BLaER1 (cell line): ENCODE measurements around the gene DNMT1.
"Not testable (repeated sequence)": the region's sequence is repeated elsewhere in the genome, so short reads cannot be mapped to it uniquely, and the experiment has no call there.

ENCODE experiments used
- H3K27ac ChIP-seq: shearing (Covaris generic); formaldehyde crosslinking; 2 replicates; pipeline ENCODE4 v1.8.1; 2022
- H3K27me3 ChIP-seq: shearing (Covaris generic); formaldehyde crosslinking; 2 replicates; pipeline ENCODE4 v1.8.1; 2022
- H3K36me3 ChIP-seq: shearing (Covaris generic); formaldehyde crosslinking; 2 replicates; pipeline ENCODE4 v1.8.1; 2022
- H3K4me1 ChIP-seq: shearing (Covaris generic); formaldehyde crosslinking; 2 replicates; pipeline ENCODE4 v1.8.1; 2022
- H3K4me2 ChIP-seq: shearing (Covaris generic); formaldehyde crosslinking; 2 replicates; pipeline ENCODE4 v1.8.1; 2022
- H3K4me3 ChIP-seq: shearing (Covaris generic); formaldehyde crosslinking; 2 replicates; pipeline ENCODE4 v1.8.1; 2022
- H3K9ac ChIP-seq: shearing (Covaris generic); formaldehyde crosslinking; 2 replicates; pipeline ENCODE4 v1.8.1; 2022
- H3K9me3 ChIP-seq: shearing (Covaris generic); formaldehyde crosslinking; 2 replicates; pipeline ENCODE4 v1.8.1; 2022
- H4K20me1 ChIP-seq: shearing (Covaris generic); formaldehyde crosslinking; 2 replicates; pipeline ENCODE4 v1.8.1; 2022
- Cebpa-rat ChIP-seq: shearing (Covaris generic); IDR thresholded peaks from 2 replicates; pipeline ENCODE4 v1.8.1; 2022

DNMT1 gene

GRCh38 chr19:10194500-10195198 is at the start of gene DNMT1:
Gene DNMT1, minus strand, starts transcription at chr19:10194953. Its CDS starts 54 bp downstream, at chr19:10194899.
- Histone ChIP-seq H3K9me3 (no peaks in the 10 kb centered on the region), H4K20me1 (peaks cover 48% of the 10 kb centered on the region), H3K27ac (peak within 1 kb of the TSS; percentile 99), H3K4me3 (peak within 1 kb of the TSS; percentile 99), H3K4me2 (peak within 1 kb of the TSS; percentile 98), H3K27me3 (no peaks in the 10 kb centered on the region), H3K36me3 (peaks cover 35% of the 10 kb centered on the region), H3K4me1 (peaks cover 65% of the 10 kb centered on the region), H3K9ac (peak within 1 kb of the TSS; percentile 99)
- TF ChIP-seq Cebpa-rat: no peak

DNA sequence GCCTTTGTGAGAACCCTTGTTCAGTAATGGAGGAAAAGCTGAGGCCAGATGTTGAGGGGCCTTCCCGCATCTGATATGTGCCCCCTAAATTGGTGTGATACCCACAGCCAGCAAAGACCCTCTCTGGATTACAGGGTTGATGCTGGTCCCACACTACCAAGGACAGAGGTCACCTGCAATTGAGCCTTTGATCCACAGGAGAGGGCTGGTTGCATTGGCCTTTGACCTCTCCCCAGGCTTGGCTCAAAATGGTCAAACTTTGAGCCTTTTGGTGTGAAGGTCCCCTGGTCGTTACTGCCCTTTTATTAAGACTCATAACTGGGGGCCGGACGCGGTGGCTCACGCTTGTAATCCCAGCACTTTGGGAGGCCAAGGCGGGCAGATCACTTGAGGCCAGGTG is 48.9 kb upstream of the DNMT1 start:
- Histone ChIP-seq H3K9me3 (no peaks in the 10 kb centered on the region), H3K36me3 (no peaks in the 10 kb centered on the region), H3K27me3 (no peaks in the 10 kb centered on the region), H3K4me2 (peak overlapping the region; percentile 77), H3K4me1 (peaks cover 100% of the 10 kb centered on the region), H3K27ac (peak overlapping the region; percentile 88), H3K9ac (peak overlapping the region; percentile 57; the same call in 1 of the 2 replicates), H4K20me1 (no peaks in the 10 kb centered on the region), H3K4me3 (no peak overlapping the region)
- TF ChIP-seq Cebpa-rat: no peak

DNA sequence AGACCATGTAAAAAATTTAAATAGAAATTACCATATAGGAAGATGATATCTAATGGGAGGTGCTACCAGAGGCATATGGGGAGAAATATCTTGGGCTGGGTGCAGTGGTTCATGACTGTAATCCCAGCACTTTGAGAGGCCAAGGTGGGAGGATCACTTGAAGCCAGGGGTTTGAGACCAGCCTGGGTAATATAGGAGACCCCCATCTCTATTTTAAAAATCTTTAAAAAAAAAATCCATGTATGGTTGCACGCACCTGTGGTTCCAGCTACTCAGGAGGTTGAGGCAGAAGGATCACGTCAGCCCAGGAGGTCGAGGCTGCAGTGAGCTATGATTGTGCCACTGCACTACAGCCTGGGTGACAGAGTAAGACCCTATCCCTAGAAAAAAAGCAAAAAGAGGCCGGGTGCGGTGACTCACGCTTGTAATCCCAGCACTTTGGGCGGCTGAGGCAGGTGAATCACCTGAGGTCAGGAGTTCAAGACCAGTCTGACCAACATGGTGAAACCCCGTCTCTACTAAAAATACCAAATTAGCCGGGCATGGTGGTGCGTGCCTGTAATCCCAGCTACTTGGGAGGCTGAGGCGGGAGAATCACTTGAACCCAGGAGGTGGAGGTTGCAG is 47.2 kb upstream of the DNMT1 start:
- not testable (repeated sequence) for H3K9me3 ChIP-seq, H3K36me3 ChIP-seq, H3K9ac ChIP-seq, H3K4me3 ChIP-seq, H3K27me3 ChIP-seq, H4K20me1 ChIP-seq
- peaks cover 100% of the 10 kb centered on the region for H3K4me1 ChIP-seq
- peak overlapping the region; percentile 77 for H3K4me2 ChIP-seq
- H3K27ac ChIP-seq: peak overlapping the region; percentile 88

GRCh38 chr19:10238172-10238783 is 43.5 kb upstream of the DNMT1 start:
- H4K20me1 ChIP-seq: no peaks in the 10 kb centered on the region
- H3K27me3 ChIP-seq: no peaks in the 10 kb centered on the region
- H3K4me2 ChIP-seq: peak overlapping the region; percentile 94
- TF ChIP-seq Cebpa-rat: no peak
- H3K27ac ChIP-seq: peak overlapping the region; percentile 94
- no peak overlapping the region; the same call in 1 of the 2 replicates for H3K9ac ChIP-seq
- no peak overlapping the region for H3K4me3 ChIP-seq
- H3K4me1 ChIP-seq: peaks cover 100% of the 10 kb centered on the region
- no peaks in the 10 kb centered on the region for H3K36me3 ChIP-seq
- H3K9me3 ChIP-seq: no peaks in the 10 kb centered on the region

GRCh38 chr19:10237702-10238101 is 42.9 kb upstream of the DNMT1 start:
- no peaks in the 10 kb centered on the region for H3K36me3 ChIP-seq
- no peak overlapping the region; the same call in 1 of the 2 replicates for H3K9ac ChIP-seq
- H3K27me3 ChIP-seq: no peaks in the 10 kb centered on the region
- peak overlapping the region; percentile 94 for H3K4me2 ChIP-seq
- TF ChIP-seq Cebpa-rat: no peak
- no peaks in the 10 kb centered on the region for H4K20me1 ChIP-seq
- no peak overlapping the region for H3K4me3 ChIP-seq
- H3K4me1 ChIP-seq: peaks cover 100% of the 10 kb centered on the region
- H3K9me3 ChIP-seq: no peaks in the 10 kb centered on the region
- H3K27ac ChIP-seq: peak overlapping the region; percentile 94

GRCh38 chr19:10235409-10235808 is 40.7 kb upstream of the DNMT1 start:
- H3K36me3 ChIP-seq, H3K9me3 ChIP-seq, H4K20me1 ChIP-seq, H3K27me3 ChIP-seq: not testable (repeated sequence)
- H3K4me3 ChIP-seq: 0 out of 2 replicates have a peak overlapping the region, but pooled peaks have one; percentile 57
- H3K27ac ChIP-seq: peak overlapping the region; percentile 94
- H3K9ac ChIP-seq: peak overlapping the region; percentile 79; the same call in 1 of the 2 replicates
- peaks cover 91% of the 10 kb centered on the region for H3K4me1 ChIP-seq
- H3K4me2 ChIP-seq: peak overlapping the region; percentile 94

DNA sequence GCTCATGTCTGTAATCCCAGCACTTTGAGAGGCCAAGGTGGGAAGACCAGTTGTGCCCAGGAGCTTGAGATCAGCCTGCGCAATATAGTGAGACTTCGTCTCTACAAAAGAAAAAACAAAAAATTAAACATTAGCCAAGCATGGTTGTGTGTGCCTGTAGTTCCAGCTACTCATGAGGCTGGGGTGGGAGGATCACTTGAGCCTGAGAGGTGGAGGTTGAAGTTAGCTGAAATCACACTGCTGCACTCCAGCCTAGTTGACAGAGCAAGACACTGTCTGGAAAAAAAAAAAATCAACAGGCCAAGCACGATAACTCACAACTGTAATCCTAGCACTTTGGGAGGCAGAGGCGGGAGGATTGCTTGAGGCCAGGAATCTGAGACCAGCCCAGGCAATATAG is 40.2 kb upstream of the DNMT1 start:
- H3K4me3 ChIP-seq: no peak overlapping the region
- peaks cover 3% of the 10 kb centered on the region; the same call in 1 of the 2 replicates for H4K20me1 ChIP-seq
- H3K4me1 ChIP-seq: peaks cover 90% of the 10 kb centered on the region
- H3K27me3 ChIP-seq: no peaks in the 10 kb centered on the region
- no peak for TF ChIP-seq Cebpa-rat
- H3K9me3 ChIP-seq: no peaks in the 10 kb centered on the region
- H3K9ac ChIP-seq: peak overlapping the region; percentile 36; the same call in 1 of the 2 replicates
- H3K27ac ChIP-seq: peak overlapping the region; percentile 94
- H3K36me3 ChIP-seq: no peaks in the 10 kb centered on the region
- peak overlapping the region; percentile 94 for H3K4me2 ChIP-seq

DNA sequence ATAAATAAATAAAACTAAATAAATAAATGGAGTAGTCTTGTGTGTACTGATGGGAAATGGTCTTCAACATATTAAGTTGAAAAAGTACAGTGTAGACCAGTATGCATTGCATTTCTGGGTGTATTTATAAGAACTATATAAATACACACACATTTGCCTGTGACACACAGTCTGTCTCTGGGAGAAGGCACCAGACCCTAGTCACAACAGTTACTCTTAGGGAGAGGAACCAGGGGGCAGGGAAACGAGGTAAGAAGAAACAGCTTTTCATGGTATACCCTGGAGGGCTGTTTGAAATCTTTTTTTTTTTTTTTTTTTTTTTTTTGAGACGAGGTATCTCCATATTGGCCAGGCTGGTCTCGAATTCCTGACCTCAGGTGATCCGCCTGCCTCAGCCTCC is 39.2 kb upstream of the DNMT1 start:
- Histone ChIP-seq H3K4me1 (peaks cover 90% of the 10 kb centered on the region), H3K27ac (peak overlapping the region; percentile 94), H3K27me3 (no peaks in the 10 kb centered on the region), H3K9me3 (no peaks in the 10 kb centered on the region), H3K9ac (no peak overlapping the region), H3K4me2 (peak overlapping the region; percentile 94), H4K20me1 (peaks cover 14% of the 10 kb centered on the region), H3K36me3 (no peaks in the 10 kb centered on the region), H3K4me3 (no peak overlapping the region)
- TF ChIP-seq Cebpa-rat: no peak

DNA sequence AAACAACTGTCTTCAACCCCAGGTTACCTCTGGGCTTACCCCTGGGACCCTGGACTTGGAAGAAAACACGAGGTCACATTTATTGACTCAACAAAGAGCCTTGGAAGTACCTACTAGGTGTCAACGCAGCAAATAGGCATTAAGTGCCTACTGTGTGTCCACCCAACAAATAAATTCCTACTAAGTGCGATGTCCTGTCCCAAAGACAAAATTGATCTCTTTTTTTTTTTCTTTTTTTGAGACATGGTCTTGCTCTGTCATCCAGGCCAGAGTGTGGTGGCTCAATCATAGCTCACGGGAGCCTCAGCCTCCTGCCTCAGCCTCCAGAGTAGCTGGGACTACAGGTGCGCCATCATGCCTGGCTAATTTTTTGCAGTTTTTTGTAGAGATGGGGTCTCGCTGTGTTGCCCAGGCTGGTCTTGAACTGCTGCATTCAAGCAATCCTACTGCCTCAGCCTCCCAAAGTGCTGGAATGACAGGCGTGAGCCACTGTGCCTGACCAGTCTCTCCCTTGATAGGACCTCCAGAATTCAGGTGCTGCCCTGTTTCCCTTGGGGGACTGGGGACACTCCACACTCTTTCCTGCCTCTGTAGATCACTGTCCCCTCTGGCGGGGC is 37.0 kb upstream of the DNMT1 start:
- H3K4me1 ChIP-seq: peaks cover 88% of the 10 kb centered on the region
- peaks cover 36% of the 10 kb centered on the region for H4K20me1 ChIP-seq
- H3K36me3 ChIP-seq: peaks cover 10% of the 10 kb centered on the region; the same call in 1 of the 2 replicates
- H3K27me3 ChIP-seq: no peaks in the 10 kb centered on the region
- peak overlapping the region; percentile 94 for H3K4me2 ChIP-seq
- H3K27ac ChIP-seq: peak overlapping the region; percentile 96
- H3K4me3 ChIP-seq: peak overlapping the region; percentile 98
- peak overlapping the region; percentile 96; the same call in 1 of the 2 replicates for H3K9ac ChIP-seq
- TF ChIP-seq Cebpa-rat: no peak
- H3K9me3 ChIP-seq: no peaks in the 10 kb centered on the region
